GM12873 (cell line): ENCODE measurements around the gene SPEG.

Experiments
- CTCF ChIP-seq: IDR thresholded peaks from 2 replicates; pipeline ENCODE4 v1.5.1; 2012; ENCODE audit warnings: low read depth, mild to moderate bottlenecking, moderate library complexity, low read length, control low read depth; ENCODE audit not compliant: insufficient read depth; ENCODE audit errors: missing control alignments

The SPEG gene

GRCh38 chr2:219421323-219421722 lies 13.3 kb upstream of the SPEG start:
- TF ChIP-seq CTCF, result no peak

- no peak for TF ChIP-seq CTCF
Observed at GRCh38 chr2:219422952-219423534, 11.6 kb upstream of the SPEG start.

GRCh38 chr2:219423652-219424377 lies 10.8 kb upstream of the SPEG start:
- no peak for TF ChIP-seq CTCF

GRCh38 chr2:219425238-219426067 lies 9.2 kb upstream of the SPEG start:
- no peak for TF ChIP-seq CTCF

- TF ChIP-seq CTCF, result no peak
Observed at GRCh38 chr2:219426068-219426443, 8.6 kb upstream of the SPEG start.

GRCh38 chr2:219426534-219427136 lies 8.0 kb upstream of the SPEG start:
- TF ChIP-seq CTCF, result no peak

GRCh38 chr2:219428469-219428868 lies 6.2 kb upstream of the SPEG start:
- no peak for TF ChIP-seq CTCF
